GM19438 (cell line): Measurements from ENCODE around the gene HOGA1.
"Not testable (repeated sequence)": the region's sequence is repeated elsewhere in the genome, so short reads cannot be mapped to it uniquely, and the experiment has no call there.

ENCODE experiments used
- ATAC-seq: cut with Tn5 transposase; IDR thresholded peaks from one replicate; pipeline ENCODE4 v1.9.1; 2021; ENCODE audit warnings: low read depth; ENCODE audit not compliant: unreplicated experiment

HOGA1 gene

DNA sequence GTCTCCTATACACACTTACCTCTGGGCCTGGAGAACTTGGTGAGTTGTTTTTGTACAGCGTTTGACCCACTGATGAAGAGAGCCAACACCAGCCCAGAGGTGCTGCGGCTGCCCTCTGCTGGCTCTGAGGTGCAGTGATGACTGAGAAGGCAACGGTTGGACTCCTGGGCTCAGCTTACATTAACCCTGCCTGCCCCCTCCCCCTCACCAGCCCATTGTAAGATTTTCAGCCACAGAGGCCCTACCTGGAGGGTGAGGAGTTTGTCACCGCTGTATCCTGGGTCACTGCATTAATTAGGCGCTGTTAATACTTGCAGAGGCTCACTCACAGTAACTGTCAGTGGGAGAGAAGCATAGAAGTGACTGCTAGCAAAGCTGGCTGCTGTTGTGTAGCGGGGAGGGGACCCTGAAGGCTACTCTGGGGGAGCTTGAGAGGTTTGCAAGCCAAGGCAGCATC, 30.6 kb upstream of the HOGA1 start:
- ATAC-seq, result no peak

DNA sequence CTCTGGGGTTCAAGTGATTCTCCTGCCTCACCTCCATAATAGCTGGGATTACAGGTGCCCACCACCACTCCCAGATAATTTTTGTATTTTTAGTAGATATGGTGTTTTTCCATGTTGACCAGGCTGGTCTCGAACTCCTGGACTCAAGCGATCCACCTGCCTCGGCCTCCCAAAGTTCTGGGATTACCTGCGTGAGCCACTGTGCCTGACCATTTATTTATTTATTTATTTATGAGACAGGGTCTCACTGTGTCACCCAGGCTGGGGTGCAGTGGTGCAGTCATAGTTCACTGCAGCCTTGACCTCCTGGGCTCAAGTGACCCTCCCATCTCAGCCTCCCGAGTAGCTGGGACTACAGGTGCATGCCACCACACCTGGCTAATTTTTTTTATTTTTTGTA, 29.9 kb upstream of the HOGA1 start:
- not testable (repeated sequence) for ATAC-seq

DNA sequence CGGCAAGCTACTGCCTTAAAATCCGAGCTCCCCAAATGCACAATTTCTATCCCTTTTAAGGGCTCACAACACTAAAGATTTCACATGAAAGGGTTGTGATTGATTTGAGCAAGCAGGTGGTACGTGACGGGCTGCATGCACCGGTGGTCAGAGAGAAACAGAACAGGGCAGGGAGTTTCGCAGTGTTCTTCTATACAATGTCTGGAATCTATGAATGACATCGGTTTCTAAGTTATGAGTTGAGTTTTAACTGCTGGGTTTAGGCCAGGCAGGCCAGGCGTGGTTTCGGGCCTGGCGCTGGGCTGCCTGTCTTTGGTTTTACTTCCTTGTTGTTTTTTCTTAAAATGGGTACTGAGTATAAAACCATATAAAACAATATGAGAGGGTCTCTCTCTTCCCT, 28.6 kb upstream of the HOGA1 start:
- ATAC-seq, result not testable (repeated sequence)

DNA sequence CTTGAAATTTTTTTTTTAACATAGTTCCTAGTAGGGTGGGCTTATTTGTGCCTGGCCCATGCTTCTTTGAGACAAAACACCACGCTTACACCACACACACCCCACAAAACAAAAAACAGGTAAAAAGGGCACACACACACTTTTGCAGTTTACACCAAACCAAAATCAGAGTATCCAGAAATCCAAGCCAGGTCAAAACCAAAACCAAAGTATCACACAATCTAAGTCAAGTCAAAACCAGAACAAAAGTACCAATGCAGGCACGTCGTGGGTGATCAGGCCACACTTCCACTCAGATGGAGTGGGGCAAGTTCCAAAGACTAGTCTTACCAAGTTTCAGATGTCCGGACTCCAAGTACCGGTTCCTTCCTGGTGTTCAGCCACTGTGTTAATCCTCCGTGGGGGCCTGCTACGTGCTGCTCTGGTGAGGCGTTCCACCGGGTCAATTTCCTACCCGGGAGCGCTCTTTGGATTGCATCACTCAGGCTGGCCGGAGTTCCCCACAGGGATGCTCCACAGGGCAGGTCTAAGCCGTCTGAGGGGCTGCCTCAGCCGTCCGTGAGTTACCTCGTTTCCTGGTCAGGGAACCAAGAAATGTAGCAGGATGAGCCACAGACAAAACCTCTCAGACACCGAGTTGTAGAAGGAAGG, 23.3 kb upstream of the HOGA1 start:
- ATAC-seq, result not testable (repeated sequence)

DNA sequence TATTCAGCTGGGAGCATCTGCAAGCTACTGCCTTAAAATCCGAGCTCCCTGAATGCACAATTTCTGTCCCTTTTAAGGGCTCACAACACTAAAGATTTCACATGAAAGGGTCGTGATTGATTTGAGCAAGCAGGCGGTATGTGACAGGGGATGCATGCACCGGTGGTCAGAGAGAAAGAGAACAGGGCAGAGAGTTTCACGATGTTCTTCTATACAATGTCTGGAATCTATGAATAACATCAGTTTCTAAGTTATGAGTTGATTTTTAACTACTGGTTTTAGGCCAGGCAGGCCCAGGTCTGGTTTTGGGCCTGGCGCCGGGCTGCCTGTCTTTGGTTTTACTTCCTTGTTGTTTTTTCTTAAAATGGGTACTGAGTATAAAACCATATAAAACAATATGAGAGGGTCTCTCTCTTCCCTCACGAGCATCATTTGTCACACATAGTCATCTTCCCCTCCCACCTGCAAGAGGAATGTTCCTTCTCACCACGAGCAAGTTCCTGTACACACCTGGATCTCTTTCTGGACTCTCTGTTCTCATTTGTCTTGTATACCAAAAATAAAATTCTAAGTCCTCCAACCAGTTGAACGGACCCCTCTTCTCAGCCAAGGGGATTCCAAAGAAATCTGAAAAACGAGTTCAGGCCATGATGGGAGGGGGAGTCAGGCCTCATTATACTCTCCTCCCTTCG, 22.7 kb upstream of the HOGA1 start:
- ATAC-seq, result not testable (repeated sequence)

DNA sequence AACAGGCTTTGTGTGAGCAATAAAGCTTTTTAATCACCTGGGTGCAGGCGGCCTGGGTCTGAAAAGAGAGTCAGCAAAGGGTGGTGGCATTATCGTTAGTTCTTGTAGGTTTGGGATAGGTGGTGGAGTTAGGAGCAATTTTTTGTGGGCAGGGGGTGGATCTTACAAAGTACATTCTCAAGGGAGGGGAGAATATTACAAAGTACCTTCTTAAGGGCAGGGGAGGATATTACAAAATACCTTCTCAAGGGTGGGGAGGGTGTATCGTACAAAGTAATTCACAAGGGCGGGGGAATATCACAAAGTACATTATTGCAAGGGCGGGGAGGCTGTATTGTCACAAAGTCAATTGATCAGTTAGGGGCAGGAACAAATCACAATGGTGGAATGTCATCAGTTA, 21.9 kb upstream of the HOGA1 start:
- ATAC-seq, result not testable (repeated sequence)

DNA sequence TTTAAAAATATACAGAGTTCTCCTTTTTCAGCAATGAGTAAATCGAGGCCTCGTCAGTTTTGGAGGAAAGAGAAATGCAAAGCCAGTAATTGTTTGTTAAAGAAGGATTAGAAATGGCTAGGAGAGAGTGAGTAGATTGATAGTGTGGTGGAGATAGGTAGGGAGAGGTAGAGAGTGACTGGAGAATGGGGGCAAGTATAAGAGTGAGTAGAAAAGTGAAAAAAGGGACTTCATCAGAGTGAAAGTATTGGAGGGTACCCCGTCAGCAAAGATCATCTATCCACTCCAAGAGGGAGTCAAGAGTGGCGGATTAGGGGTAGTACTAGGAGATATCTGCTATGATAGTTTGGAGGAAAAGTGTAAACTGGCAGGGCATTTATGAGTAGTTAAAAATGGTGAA, 20.9 kb upstream of the HOGA1 start:
- ATAC-seq, result no peak

DNA sequence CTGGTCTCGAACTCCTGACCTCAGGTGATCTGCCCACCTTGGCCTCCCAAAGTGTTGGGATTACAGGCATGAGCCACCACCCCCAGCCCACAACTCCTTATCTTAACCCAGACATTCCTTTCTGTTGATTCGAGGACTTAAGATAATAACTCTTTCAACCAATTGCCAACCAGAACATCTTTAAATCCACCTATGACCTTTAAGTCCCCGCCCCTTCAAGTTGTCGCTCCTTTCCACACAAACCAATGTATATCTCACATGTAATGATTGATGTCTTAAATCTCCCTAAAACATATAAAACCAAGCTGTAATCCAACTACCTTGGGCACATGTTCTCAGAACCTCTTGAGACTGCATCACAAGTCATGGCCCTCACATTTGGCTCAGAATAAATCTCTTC, 19.4 kb upstream of the HOGA1 start:
- ATAC-seq, result no peak

DNA sequence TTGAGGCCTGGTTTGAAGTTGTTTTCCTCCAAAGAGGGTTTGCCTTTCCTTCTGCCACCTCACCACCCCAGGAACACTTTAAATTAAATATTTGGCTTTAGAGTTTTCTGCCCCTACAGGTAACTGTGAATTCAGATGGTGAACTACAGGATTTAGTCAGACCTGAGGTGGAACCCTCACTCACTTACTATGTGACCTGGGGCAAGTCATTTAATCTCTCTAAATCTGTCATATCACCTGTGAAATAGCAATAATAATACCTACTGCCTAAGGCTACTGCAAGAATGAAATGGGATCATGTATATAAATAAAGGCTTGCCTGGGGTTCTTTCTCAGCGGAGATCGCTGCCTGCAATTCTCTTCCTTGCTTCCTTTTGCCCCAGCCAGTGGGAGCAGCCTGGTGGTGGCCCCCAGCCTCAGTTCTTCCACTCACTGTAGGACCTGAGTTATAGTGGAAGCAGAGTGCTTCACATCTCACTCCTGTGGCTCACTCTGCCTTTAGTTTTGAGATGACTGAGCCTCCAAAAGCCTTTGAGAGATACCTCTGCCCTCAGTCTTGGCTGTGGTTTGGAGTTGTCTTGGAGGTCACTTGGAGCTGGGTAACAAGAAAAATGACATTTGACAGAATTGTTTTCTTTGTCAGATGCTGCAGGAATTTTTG, 17.7 kb upstream of the HOGA1 start:
- ATAC-seq, result no peak

DNA sequence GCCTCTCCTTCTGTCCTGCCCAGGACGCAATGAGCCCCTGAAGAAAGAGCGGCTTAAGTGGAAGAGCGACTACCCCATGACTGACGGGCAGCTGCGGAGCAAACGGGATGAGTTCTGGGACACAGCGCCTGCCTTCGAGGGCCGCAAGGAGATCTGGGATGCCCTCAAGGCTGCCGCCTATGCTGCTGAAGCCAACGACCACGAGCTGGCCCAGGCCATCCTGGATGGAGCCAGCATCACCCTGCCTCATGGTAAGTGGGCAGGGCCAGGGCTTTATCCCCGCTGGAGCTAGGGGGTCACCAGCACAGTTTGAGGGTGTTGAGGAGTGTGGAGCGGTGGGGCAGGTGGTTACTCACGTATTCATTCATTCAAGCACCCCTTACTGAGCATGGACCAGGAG, 16.3 kb upstream of the HOGA1 start:
- no peak for ATAC-seq

DNA sequence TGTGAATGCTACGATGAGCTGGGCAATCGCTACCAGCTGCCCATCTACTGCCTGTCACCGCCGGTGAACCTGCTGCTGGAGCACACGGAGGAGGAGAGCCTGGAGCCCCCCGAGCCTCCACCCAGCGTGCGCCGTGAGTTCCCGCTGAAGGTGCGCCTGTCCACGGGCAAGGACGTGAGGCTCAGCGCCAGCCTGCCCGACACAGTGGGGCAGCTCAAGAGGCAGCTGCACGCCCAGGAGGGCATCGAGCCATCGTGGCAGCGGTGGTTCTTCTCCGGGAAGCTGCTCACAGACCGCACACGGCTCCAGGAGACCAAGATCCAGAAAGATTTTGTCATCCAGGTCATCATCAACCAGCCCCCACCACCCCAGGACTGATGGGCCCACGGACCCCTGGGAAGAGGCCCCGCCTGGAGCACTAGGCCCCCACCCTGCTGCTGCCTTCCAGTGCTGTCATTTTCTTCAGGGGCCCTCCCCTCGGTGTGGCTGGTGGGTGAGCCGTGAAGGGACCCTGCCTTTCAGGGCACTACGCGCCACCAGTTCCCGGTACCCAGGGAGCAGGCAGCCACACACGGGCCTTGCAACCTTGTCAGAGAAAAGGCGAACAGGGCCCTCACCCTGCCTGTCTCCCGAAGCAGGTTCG, 13.9 kb upstream of the HOGA1 start:
- no peak for ATAC-seq

DNA sequence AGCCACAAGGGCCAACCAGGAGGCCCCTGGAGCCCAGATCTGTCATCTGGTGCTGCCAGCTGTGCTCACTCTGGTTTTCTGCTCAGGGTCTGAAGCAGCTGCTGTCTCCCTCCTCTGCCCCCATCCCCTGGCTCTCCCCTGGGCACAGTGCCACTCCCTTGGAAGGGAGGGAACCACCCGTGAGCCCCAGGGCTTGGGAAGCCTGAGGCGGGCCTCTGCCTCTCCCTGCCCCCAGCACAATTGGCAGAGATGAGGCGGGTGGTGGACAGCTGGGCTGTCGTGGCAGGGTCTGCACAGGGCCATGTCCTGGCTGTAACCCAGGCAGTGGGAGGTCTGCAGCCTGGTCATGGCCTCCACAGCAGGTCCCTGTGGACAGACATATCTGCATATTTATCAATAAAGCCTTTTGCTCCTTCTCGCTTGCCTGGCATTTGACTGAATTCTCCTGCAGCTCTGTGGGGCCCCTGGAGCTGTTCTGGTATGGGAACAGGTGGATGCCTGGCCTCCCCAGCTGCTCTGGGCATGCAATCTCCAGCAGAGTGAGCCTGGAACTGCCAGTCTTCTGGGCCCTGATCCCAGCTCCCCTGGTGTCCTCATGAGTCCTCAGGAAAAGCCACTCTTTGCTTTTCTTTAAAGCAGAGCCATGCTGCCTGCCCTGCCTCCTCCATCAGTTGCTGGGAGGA, 13.3 kb upstream of the HOGA1 start:
- no peak for ATAC-seq

DNA sequence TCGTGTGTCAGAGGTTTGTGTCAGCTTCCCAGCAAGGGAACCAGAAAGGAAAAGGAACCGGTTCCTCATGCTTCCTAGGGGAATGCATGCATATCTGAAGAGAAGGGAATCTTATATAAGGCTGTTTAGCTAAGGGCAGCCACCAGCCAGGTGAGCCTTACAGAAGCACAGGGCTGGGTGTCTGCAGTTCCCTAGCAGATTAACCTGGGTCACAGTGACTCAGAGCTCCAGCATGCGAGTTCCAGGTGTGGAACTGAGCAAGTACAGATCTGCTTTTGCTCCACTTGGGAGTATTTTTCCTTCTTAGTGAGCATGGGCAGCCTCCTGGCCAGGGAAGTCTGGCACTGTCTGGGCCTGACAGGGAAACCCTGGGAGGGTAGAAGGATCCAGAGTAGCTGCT, 12.6 kb upstream of the HOGA1 start:
- no peak for ATAC-seq

DNA sequence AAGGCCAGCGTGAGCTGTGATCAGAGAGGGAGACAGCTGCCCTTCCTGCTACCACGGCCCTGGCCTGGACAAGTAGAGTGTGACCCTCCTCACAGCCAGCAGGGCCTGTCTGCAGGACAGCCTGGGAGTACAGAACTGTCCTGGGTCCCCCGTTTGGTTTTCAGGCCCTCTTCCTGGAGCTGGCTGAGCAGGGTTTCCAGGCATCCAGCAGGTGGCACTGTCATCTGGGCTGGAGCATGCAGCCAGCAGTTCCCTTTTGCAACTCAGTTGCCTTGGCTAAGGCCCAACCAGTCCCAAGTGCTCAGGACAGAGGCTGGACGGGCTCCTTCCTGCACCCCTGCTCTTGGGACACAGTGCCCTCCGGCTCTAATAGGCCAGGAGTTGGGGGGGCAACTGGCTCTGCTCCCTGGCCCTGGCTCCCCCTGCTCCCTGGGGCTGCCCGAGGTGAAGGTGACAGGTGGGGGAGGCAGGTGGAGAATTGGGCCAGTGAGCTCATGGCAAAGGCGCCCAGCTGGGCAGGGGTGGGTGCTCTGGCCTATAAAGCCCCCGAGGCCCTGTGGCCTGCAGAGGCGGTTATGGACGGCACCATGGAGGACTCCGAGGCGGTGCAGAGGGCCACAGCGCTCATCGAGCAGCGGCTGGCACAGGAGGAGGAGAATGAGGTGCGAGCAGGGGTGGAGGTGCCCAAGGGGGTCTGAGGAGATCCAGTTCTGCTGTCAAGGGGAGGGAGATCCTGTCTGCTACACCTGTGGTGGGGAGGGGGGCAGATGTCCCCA, 11.8 kb upstream of the HOGA1 start, which contains the start of gene ANKRD2:
Gene ANKRD2, plus strand, starts transcription at position 566 of the 776 bp plus-strand sequence. Its CDS starts 10 bp downstream, at position 576.
- ATAC-seq, result no peak

DNA sequence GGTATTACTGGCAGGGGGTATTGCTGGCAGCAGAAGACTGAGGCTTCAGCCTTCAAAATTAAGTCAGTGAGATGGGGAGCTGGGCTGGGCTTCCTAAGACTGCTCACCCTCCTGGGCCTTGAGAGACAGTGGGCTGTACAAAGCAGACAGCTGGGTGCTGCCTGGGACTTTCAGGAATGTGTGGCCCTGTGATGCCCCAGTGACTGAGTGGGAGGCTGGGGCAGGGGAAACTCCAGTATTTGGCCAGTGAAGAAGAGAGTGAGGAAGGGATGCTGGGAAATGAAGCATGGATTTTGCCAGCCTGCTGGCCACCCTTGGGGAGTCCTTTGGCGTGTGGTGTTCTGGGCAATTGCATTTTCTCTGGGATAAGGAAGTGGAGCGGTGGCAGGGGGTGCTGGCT, 11.2 kb upstream of the HOGA1 start:
- ATAC-seq, result no peak

DNA sequence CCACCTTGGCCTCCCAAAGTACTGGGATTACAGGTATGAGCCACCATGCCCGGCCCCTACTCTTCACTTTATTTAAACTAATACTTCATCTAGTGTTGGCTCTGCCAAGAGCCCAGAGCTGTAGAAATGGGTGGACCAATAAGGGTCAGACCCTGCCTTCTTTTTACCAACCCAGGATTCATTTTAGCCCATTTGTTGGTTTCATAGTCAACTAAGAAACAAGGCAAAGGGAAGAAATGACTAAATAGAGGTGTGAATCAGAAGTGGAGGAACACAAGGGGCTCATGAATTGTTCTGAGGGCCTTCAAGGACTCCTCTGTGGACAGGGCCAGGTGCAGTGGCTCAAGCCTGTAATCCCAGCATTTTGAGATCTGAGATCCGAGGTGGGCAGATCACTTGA, 10.5 kb upstream of the HOGA1 start:
- no peak for ATAC-seq

DNA sequence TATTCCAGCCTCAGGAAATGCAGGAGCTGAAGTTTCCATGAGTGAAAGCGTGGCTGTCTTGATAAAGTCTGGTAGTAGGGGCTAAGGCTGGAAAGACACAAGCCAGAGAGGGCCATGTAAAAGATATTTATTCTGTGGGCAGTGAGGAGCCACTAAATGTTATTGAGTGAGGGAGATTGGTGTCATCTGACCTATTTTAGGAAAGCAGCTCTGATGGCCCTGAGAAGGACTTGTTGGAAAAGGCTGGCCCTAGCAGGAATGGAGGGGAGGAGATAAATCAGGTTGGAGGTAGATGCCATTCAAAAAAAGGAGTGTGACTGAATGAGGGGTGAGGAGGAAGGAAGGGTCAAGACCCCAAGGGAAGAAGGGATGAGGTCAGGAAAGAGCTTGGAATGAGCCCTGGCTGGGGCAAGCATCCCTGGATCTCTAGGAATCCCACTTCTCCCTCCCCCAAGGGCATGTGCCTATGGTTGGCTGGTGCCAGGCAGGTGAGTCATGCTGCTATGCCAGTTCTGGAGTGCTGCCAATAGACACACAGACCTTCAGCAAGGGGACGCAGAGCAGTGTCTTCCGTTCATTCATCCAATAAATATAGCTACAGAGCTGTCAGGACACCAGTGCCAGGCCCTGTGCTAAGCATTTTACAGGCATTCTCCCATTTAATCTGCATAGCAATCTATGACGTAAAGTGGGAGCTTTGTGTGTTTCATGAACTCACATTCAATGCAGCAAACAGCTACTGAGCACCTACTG, 9.6 kb upstream of the HOGA1 start:
- no peak for ATAC-seq

DNA sequence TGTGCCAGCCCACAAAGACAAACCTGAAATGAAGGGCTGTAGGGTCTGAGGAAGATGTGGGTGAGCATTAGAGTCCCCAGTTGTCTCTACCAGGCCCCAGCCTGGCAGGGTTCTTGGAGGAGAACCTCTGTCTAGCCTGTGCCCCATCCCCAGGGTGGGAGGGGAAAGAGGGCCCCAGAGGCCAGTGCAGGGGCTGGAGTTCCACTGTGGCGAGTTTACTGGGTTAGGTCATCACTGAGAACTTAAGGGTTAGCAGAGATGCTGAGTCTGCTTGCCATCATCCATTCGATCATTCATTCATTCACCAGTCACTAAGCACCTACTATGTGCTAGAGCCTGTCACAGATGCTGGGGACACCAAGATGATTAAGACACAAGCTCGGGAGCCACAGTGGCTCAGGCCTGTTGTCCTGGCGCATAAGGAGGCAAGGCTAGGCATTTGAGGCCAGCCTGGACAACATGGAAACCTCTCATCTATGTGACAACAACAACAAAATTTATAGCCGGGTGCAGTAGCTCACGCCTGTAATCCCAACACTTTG, 9.0 kb upstream of the HOGA1 start:
- no peak for ATAC-seq

DNA sequence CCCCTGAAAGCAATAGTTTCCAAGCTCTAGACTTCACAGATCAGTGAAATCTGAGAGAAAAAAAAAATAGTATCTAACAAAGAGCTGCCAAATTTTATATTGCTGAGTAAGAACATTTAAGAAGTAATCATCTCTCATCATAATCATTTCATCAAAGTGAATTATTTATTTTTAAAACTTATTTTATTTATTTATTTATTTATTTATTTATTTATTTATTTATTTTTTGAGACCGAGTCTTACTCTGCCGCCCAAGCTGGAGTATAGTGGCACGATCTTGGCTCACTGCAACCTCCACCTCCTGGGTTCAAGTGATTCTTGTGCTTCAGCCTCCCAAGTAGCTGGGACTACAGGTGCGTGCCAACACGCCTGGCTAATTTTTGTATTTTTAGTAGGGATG, 7.7 kb upstream of the HOGA1 start:
- ATAC-seq, result not testable (repeated sequence)
